Mononuclear cell (primary cell): ENCODE data around the gene UNCX. TPM values are rescaled to one million over a fixed set of nuclear protein-coding genes. Genes with fewer than 3 reads are reported as not detected.
"Not testable (repeated sequence)": the region's sequence is repeated elsewhere in the genome, so short reads cannot be mapped to it uniquely, and the experiment has no call there.

Experiments used
- H3K27me3 ChIP-seq: 2 replicates; pipeline ENCODE4 v1.6.0; 2011; ENCODE audit warnings: low read length, control low read depth; ENCODE audit not compliant: insufficient read depth
- H3K4me1 ChIP-seq: 2 replicates; pipeline ENCODE4 v1.5.1; 2011; ENCODE audit warnings: mild to moderate bottlenecking, low read length, control low read depth; ENCODE audit not compliant: insufficient read depth
- H3K4me3 ChIP-seq: 2 replicates; pipeline ENCODE4 v1.5.1; 2011; ENCODE audit warnings: mild to moderate bottlenecking, low read length, moderate library complexity
- H3K9me3 ChIP-seq: 2 replicates; pipeline ENCODE4 v1.5.1; 2011; ENCODE audit warnings: low read depth, mild to moderate bottlenecking, control low read depth, low read length
- total RNA-seq: library from RNA; depleted of rRNA; stranded (reverse); fragments of >200 nt; gene quantifications from one replicate; pipeline ENCODE4 v1.2.3, GENCODE V29; 2012

The UNCX gene
- total RNA-seq, 1 donor, result not detected

GRCh38 chr7:1209097-1209496 lies 23.6 kb upstream of the UNCX start:
- Histone ChIP-seq H3K4me1 (no peaks in the 10 kb centered on the region), H3K9me3 (no peaks in the 10 kb centered on the region), H3K27me3 (peaks cover 10% of the 10 kb centered on the region), H3K4me3 (no peak overlapping the region)

DNA sequence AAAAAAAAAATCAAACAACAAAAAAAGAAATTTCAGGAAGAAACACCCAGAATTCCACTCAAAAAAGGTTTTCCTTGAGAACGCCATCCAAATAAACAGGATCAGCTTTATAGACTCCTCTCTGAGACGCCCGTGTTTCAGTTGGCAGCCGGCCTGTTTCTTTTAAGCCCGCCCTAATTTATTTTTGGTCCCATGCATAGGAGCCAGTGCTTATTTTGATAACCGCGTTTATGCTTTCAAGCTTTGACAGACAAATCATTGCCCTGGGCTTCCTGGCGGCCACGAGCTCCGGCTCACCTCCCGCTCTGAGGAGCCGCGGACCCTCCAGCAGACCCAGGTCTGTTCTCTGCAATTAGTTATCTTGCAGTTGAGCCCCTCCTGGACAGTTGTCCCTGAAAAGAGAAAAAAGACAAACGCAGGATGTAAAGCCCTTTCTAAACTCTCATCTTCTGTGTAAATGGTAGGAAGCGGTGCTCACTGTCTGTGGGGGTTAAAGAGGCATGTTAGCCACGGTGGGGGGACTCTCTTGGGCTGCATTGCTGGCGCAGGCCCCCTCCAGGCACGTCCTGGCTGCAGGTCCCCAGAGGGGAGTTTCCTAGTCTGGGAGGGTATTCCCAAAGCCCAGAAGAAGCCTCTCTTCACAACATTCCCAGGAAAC lies 22.2 kb upstream of the UNCX start:
- no peak overlapping the region for H3K4me3 ChIP-seq
- no peaks in the 10 kb centered on the region for H3K9me3 ChIP-seq
- peaks cover 10% of the 10 kb centered on the region for H3K27me3 ChIP-seq
- no peaks in the 10 kb centered on the region for H3K4me1 ChIP-seq

DNA sequence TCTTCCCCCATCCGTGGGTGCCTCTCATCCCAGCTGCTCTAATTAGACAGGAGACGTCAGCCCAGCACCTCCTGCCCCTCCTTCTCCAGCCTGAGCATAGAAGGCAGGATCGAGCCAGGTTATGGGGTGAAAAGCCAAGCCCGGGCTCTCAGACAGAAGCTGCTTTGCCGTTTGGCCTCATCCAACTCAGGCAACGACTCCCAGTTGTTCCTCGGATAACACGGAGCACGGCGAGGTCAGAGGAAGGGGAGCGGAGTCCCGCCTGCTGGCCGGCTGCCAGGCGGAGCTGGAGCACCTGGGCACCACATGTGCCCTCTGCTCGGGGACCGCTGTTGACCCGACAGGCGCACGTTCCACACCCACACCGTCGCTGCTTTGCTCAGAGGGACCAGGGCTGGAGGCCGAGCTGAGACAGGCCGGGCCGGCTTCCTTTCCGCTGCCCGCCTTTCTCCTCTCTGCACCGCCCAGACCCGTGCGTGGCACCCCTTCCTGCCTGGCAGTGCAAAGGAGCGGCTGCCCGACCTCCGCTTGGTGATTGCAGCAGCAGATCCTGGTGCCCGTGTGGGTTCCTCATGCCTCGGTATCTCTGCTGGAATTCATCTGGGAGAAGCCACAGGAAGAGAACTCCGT lies 21.6 kb upstream of the UNCX start:
- H3K27me3 ChIP-seq, result peaks cover 10% of the 10 kb centered on the region
- no peaks in the 10 kb centered on the region for H3K4me1 ChIP-seq
- H3K4me3 ChIP-seq, result no peak overlapping the region
- no peaks in the 10 kb centered on the region for H3K9me3 ChIP-seq

- no peaks in the 10 kb centered on the region for H3K4me1 ChIP-seq
- H3K4me3 ChIP-seq, result no peak overlapping the region
- H3K27me3 ChIP-seq, result peaks cover 10% of the 10 kb centered on the region
- no peaks in the 10 kb centered on the region for H3K9me3 ChIP-seq
These were observed 21.1 kb upstream of the UNCX start for GRCh38 chr7:1211611-1212010.

- not testable (repeated sequence) for H3K4me1 ChIP-seq, H3K9me3 ChIP-seq, H3K4me3 ChIP-seq
- peaks cover 10% of the 10 kb centered on the region for H3K27me3 ChIP-seq
These were observed 20.6 kb upstream of the UNCX start for GRCh38 chr7:1212025-1212424.

GRCh38 chr7:1214516-1214915 lies 18.2 kb upstream of the UNCX start:
- peaks cover 7% of the 10 kb centered on the region for H3K27me3 ChIP-seq
- H3K4me1 ChIP-seq, result no peaks in the 10 kb centered on the region
- H3K4me3 ChIP-seq, result no peak overlapping the region
- H3K9me3 ChIP-seq, result no peaks in the 10 kb centered on the region

- H3K9me3 ChIP-seq, result no peaks in the 10 kb centered on the region
- no peak overlapping the region for H3K4me3 ChIP-seq
- peaks cover 22% of the 10 kb centered on the region for H3K27me3 ChIP-seq
- H3K4me1 ChIP-seq, result no peaks in the 10 kb centered on the region
These were observed 14.0 kb upstream of the UNCX start for GRCh38 chr7:1218541-1219165.

- no peaks in the 10 kb centered on the region for H3K9me3 ChIP-seq
- H3K4me1 ChIP-seq, result no peaks in the 10 kb centered on the region
- peaks cover 26% of the 10 kb centered on the region for H3K27me3 ChIP-seq
- H3K4me3 ChIP-seq, result no peak overlapping the region
These were observed 13.2 kb upstream of the UNCX start for GRCh38 chr7:1219498-1219897.

- Histone ChIP-seq H3K9me3 (no peaks in the 10 kb centered on the region), H3K4me1 (no peaks in the 10 kb centered on the region), H3K27me3 (peaks cover 29% of the 10 kb centered on the region), H3K4me3 (no peak overlapping the region)
These were observed 12.5 kb upstream of the UNCX start for GRCh38 chr7:1220000-1220726.

DNA sequence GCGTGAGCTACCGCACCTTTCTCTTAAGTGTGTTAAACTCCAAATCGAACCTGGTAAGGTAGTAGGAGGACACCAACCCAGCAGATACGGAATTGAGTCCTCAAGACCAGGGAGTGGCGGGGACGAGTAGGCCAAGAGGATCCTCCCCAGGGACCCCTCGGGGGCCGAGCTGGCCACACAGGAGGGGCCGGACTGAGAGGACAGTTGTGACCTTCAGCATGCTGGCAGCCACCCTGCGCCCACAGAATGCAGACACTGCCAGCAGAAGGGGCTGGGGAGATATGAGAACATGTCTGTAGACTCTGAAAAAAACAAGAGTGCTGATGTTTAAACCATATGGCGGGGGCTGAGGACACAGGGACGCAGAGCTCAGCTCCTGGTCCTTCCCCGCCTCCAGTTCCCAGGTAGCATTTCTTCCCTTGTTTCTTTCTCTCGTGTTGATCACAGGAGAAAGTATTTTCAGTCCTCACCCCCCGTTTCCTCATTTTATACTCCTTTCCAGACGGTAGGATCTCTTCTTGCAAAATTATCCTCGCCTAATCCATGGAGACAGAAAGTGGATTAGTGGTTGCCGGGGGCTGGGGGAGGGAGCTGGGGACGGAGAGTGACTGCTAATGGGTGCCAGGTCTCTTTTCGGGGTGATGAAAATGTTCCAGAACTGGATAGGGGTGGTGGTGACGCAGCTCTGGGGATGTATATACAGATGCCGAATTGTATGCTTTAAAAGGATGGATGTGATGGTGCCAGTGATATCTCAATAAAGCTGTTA lies 11.5 kb upstream of the UNCX start:
- Histone ChIP-seq H3K9me3 (no peaks in the 10 kb centered on the region), H3K4me1 (no peaks in the 10 kb centered on the region), H3K4me3 (no peak overlapping the region), H3K27me3 (peaks cover 39% of the 10 kb centered on the region)

- H3K4me1 ChIP-seq, result peaks cover 4% of the 10 kb centered on the region
- H3K27me3 ChIP-seq, result peaks cover 61% of the 10 kb centered on the region
- no peaks in the 10 kb centered on the region for H3K9me3 ChIP-seq
- H3K4me3 ChIP-seq, result no peak overlapping the region
These were observed 9.3 kb upstream of the UNCX start for GRCh38 chr7:1223196-1223981.

DNA sequence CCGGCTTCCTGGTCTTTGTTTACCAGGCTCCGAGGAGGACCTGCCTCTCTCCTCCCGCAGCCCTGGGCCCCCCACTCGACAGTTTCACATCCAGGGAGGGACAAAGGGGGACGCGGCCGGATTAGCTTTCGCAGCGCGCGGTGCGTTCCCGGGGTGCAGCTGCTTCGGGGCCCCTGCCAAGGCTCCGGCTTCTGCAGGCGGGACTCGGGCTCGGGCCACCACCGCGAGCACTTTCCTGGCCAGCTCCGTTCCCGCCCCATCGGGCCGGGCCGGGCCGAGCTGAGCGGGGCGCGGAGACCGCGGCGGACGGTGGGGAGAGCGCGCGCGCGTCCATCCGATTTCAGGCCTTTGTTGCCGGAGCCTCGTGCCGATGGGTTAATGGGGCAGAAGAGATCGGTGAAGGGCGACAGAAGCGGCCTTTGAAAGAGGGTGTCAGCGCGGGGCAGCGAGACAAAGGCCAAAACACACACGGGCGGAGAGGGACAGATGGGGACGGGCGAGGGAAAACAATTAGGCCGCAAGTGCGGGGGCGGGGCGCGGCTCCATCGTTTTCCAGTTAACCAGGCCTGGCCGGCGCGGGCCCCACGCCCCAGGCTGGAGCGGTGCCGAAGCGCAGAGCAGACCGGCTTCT lies 8.5 kb upstream of the UNCX start:
- H3K9me3 ChIP-seq, result no peaks in the 10 kb centered on the region
- no peak overlapping the region for H3K4me3 ChIP-seq
- H3K27me3 ChIP-seq, result peaks cover 69% of the 10 kb centered on the region
- peaks cover 4% of the 10 kb centered on the region for H3K4me1 ChIP-seq

DNA sequence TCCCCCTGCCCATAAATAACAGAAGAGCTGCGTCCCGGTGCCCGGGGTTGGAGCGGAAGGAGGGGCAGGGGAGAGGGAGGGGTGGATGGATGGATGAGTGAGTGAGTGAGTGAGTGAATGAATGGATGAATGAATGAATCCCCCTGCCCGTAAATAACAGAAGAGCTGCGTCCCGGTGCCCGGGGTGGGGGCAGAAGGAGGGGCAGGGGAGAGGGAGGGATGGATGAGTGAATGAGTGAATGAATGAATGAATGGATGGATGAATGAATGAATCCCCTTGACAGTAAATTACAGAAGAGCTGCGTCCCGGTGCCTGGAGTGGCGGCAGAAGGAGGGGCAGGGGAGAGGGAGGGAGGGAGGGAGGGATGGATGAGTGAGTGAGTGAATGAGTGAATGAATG lies 7.6 kb upstream of the UNCX start:
- peaks cover 72% of the 10 kb centered on the region for H3K27me3 ChIP-seq
- H3K4me1 ChIP-seq, result peaks cover 4% of the 10 kb centered on the region
- no peaks in the 10 kb centered on the region for H3K9me3 ChIP-seq
- no peak overlapping the region for H3K4me3 ChIP-seq
